BJ (cell line): Measurements from ENCODE around the gene KIAA0930. TPM values are rescaled to one million over a fixed set of nuclear protein-coding genes. Genes with fewer than 3 reads are reported as not detected.

Source experiments
- CTCF ChIA-PET: fragments of 350-600 bp; formaldehyde crosslinking; extraction: SDS; loops from one replicate; lab custom pipeline; 2021; ENCODE audit warnings: antibody characterized with exemption, inconsistent platforms; lab: Yijun Ruan, JAX
- POLR2A ChIA-PET: fragments of 300-600 bp; sonication (Branson Sonifier 250); formaldehyde crosslinking; extraction: SDS; loops from one replicate; lab custom pipeline; 2021; ENCODE audit warnings: antibody characterized with exemption; lab: Charles Lee
- DNase-seq: peaks from one replicate; pipeline ENCODE4 v3.0.0-alpha.2; 2011; ENCODE audit warnings: low read depth
- H3K27me3 ChIP-seq: 2 replicates; pipeline ENCODE4 v1.6.0; 2011; ENCODE audit warnings: low read length; ENCODE audit not compliant: control insufficient read depth, insufficient read depth
- H3K36me3 ChIP-seq: 2 replicates; pipeline ENCODE4 v1.5.1; 2011; ENCODE audit warnings: low read length; ENCODE audit not compliant: control insufficient read depth, insufficient read depth
- H3K4me3 ChIP-seq: 2 replicates; pipeline ENCODE4 v1.5.1; 2011; ENCODE audit warnings: low read depth, mild to moderate bottlenecking, control low read depth, low read length
- polyA plus RNA-seq: library from polyadenylated mRNA; depleted of rRNA; stranded (reverse); fragments of >200 nt; gene quantifications from 2 replicates; pipeline ENCODE4 v1.2.3, GENCODE V29; 2011
- TF ChIP-seq, protein P1 (sequence below): IDR thresholded peaks from 2 replicates; pipeline ENCODE4 v1.5.1; 2011; ENCODE audit warnings: low read depth, mild to moderate bottlenecking, control low read depth, inconsistent platforms, low read length, moderate library complexity; ENCODE audit not compliant: insufficient read depth

Gene KIAA0930
- polyA plus RNA-seq, 1 experiment: 64.0 TPM

DNA sequence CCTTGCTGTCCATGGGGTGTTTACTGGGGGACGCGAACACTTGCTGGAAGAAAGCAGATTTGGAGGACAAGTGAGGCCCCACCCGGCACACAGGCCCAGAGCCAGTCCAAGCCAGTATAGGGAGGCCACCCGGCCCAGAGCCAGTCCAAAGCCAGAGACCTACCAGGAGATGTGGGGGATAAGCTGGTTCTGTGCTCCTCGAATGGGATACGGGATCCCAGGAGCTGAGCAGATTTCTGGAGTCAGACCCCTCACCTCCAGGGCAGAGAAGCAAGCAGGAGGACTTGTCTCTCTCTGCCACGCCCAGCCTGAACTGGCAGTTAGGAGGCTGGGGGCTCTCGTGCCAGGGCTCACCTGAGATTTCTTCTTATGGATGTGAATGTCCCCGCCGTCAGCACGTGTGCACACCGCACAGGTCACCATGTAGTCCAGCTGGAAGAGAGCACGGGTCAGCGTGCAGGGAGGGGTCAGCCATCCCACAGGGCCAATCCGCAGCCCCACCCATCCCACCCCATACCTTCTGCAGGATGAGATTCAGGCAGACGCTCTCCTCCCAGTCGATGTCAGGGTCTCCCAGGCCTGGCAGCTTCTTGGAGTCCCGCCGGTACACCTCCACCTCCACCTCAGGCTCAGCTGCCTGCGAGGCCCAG, 35.3 kb downstream of the KIAA0930 start:
- Histone ChIP-seq H3K36me3 (peaks cover 31% of the 10 kb centered on the region), H3K4me3 (no peak overlapping the region), H3K27me3 (no peaks in the 10 kb centered on the region)
- TF ChIP-seq, protein P1, sequence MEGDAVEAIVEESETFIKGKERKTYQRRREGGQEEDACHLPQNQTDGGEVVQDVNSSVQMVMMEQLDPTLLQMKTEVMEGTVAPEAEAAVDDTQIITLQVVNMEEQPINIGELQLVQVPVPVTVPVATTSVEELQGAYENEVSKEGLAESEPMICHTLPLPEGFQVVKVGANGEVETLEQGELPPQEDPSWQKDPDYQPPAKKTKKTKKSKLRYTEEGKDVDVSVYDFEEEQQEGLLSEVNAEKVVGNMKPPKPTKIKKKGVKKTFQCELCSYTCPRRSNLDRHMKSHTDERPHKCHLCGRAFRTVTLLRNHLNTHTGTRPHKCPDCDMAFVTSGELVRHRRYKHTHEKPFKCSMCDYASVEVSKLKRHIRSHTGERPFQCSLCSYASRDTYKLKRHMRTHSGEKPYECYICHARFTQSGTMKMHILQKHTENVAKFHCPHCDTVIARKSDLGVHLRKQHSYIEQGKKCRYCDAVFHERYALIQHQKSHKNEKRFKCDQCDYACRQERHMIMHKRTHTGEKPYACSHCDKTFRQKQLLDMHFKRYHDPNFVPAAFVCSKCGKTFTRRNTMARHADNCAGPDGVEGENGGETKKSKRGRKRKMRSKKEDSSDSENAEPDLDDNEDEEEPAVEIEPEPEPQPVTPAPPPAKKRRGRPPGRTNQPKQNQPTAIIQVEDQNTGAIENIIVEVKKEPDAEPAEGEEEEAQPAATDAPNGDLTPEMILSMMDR: no peak
- DNase-seq: no peak
- ChIA-PET CTCF (no interaction called here), POLR2A (no interaction called here)

DNA sequence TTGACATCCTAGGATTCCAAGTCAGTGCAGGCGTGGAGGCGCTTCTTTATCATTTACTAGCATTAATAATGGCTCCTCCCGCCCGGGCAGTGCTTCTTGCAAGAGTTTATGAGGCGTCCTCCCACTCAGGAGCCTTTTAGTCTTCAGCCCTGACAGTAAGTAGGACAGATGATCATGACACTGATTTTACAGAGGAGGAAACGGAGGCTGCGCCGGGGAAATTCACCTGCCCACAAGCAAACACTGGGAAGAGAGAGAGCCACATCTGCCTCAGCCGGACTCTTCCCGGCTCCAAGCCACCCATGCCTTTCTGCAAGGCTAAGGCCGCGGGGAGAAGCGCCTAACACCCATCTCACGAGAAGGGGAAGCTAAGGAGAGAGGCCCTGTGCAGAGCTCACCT, 35.9 kb downstream of the KIAA0930 start:
- TF ChIP-seq, protein P1: no peak
- DNase-seq: no peak
- Histone ChIP-seq H3K27me3 (no peaks in the 10 kb centered on the region), H3K36me3 (peaks cover 34% of the 10 kb centered on the region), H3K4me3 (no peak overlapping the region)
- CTCF ChIA-PET: no interaction called here
- POLR2A ChIA-PET: no interaction called here

DNA sequence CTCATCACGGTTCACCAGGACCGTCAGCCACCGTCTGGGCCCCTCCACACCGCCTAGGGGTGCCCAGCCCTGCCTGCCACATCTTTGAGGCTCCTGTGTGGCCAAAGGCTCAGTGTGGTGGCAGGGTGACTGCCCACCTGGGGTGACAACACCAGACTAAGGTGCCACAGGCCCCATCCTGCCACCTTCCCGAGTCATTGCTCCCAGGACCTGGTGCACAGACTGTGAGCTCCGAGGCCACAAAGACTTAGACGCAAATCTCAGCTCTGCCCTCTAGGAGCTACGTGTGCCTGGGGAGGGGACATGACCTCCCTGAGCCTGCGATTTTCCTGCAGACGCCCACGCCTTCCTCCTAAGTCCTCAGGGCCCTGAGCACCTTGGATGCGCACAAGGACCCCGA, 36.5 kb downstream of the KIAA0930 start:
- ChIA-PET CTCF (no interaction called here), POLR2A (no interaction called here)
- DNase-seq: no peak
- no peak overlapping the region for H3K4me3 ChIP-seq
- H3K36me3 ChIP-seq: peaks cover 39% of the 10 kb centered on the region
- TF ChIP-seq, protein P1: no peak
- H3K27me3 ChIP-seq: no peaks in the 10 kb centered on the region

DNA sequence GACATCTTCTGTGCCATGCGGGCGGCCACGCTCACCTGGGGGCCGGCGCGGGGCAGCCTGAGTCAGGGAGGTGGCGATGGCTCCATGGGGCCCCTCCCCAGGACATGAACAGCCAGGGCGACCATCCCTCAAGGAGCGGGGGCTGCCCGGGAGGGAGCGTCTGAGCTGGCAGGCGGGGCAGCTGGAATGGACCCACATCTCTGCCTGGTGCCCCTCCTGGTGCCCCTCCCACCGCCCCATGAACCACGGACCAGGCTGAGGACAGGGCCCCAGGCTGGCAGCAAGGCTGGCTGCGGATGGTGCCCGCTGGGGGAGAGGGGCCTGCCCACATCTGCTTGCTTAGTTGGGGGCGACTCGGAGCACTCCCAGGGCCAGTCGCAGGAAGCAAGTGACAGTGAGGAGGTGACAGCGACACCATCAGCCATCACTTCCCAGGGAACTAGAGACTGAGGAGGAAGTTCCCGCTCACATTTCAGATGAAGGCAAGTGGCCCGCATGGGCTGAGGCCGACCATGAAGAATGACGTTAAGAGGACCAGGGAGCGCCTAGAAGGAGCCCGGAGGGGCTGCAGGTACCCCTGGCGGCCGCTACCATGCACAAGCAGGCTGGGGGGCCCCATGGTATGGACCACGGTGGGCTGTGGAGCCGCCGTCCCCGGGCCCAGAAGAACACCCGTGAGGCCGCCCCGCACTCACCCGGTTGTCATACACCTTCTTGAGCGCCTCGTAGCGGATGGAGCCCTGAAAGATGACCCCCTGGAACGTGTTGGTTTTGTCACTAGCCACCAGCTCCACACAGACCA, 37.3 kb downstream of the KIAA0930 start:
- POLR2A ChIA-PET: no interaction called here
- peaks cover 42% of the 10 kb centered on the region for H3K36me3 ChIP-seq
- no peak for DNase-seq
- CTCF ChIA-PET: no interaction called here
- no peaks in the 10 kb centered on the region for H3K27me3 ChIP-seq
- TF ChIP-seq, protein P1: no peak
- no peak overlapping the region for H3K4me3 ChIP-seq

DNA sequence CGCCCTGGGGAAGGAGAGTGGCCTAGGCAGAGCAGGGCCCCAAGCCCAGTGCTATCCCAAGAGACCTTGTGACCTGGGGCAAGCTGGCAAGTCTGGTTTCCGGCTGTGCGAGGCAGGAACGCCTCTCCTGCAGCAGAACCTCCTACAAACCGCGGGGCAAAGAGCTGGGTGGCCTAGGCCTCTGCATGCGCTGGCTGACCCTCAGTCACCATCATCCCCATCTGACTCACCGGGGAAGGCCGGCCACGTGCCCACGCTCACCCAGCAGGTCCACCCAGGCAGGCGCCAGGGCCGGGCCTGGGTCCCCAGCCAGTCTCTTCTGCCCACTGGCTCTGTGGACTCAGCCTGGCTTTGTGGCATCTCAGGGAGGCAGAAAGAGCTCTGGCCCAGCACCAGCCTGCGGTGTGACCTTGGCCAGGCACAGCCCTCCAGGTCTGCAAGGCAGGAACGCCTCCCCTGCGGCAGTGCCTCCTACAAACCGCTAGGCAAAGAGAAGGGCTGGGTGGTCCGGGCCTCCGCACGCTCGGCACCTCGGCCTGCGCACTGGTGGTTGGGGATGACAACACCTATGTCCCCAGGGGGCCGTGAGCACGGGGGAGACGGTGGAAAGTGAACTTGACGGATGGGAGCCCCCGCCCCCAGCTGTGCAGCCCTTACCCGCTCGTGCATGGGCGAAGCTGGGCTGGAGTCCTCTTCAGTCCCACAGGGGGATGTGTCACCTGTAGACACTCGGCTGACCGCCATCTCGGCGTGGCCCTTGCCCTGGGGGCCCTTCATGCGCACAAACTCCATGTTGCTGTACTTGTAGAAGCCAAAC, 38.2 kb downstream of the KIAA0930 start:
- Histone ChIP-seq H3K27me3 (no peaks in the 10 kb centered on the region), H3K36me3 (peaks cover 45% of the 10 kb centered on the region), H3K4me3 (no peak overlapping the region)
- no peak for DNase-seq
- POLR2A ChIA-PET: no interaction called here
- CTCF ChIA-PET: no interaction called here
- TF ChIP-seq, protein P1: no peak
